GM12872 (cell line): ENCODE data around the gene RSU1.
A peak's percentile ranks its signal among the peaks of the same experiment; 100 is the strongest.

Experiments
- CTCF ChIP-seq: IDR thresholded peaks from 3 replicates; pipeline ENCODE4 v1.5.1; 2011; ENCODE audit warnings: low read depth, mild to moderate bottlenecking, low read length, moderate library complexity; ENCODE audit not compliant: insufficient read depth

The RSU1 gene

GRCh38 chr10:16843252-16843870, 26.1 kb upstream of the RSU1 start:
- peak; percentile 35; the same call in 1 of the 3 replicates for TF ChIP-seq CTCF

GRCh38 chr10:16835228-16835627, 18.0 kb upstream of the RSU1 start:
- no peak for TF ChIP-seq CTCF

- no peak for TF ChIP-seq CTCF
These were observed 15.3 kb upstream of the RSU1 start for GRCh38 chr10:16832351-16833080.

GRCh38 chr10:16828701-16829175, 11.5 kb upstream of the RSU1 start:
- TF ChIP-seq CTCF: no peak

GRCh38 chr10:16828114-16828568, 10.9 kb upstream of the RSU1 start:
- TF ChIP-seq CTCF: peak; percentile 58

- no peak for TF ChIP-seq CTCF
These were observed 5.6 kb upstream of the RSU1 start for GRCh38 chr10:16822726-16823360.

GRCh38 chr10:16822027-16822426, 4.8 kb upstream of the RSU1 start:
- TF ChIP-seq CTCF: no peak
